PC-3 (cell line): ENCODE measurements around the gene C19orf81. TPM values are rescaled to one million over a fixed set of nuclear protein-coding genes. Genes with fewer than 3 reads are reported as not detected.

Source experiments
- ATAC-seq: fragments of 200-7000 bp; cut with Tn5 transposase; 2 replicates; pipeline ENCODE4 v1.9.1; 2020; ENCODE audit warnings: mild to moderate bottlenecking, moderate library complexity
- BruUV-seq: library from RNA; stranded (reverse); fragments of 400-500 nt; replicated peaks from 2 replicates; lab custom pipeline; 2021; lab: Mats Ljungman, UMichigan
- CTCF ChIA-PET: fragments of 300-600 bp; sonication (Branson Sonifier 250); formaldehyde crosslinking; loops from one replicate; lab custom pipeline; 2022; ENCODE audit warnings: antibody characterized with exemption; lab: Charles Lee
- POLR2A ChIA-PET: fragments of 300-600 bp; sonication (Branson Sonifier 250); formaldehyde crosslinking; loops from one replicate; lab custom pipeline; 2022; ENCODE audit warnings: antibody characterized with exemption; ENCODE audit not compliant: unreplicated experiment; lab: Charles Lee
- DNase-seq: peaks from one replicate; pipeline ENCODE4 v3.0.0-alpha.2; 2015
- H2AFZ ChIP-seq: fragments of 300-600 bp; sonication (generic); 2 replicates; pipeline ENCODE4 v1.6.0; 2016; ENCODE audit warnings: antibody characterized with exemption, low read length
- H3F3A ChIP-seq: fragments of 300-600 bp; sonication (generic); one replicate; pipeline ENCODE4 v1.6.0; 2017; ENCODE audit warnings: antibody characterized with exemption, low read length, control low read depth, mild to moderate bottlenecking; ENCODE audit not compliant: unreplicated experiment
- H3K27ac ChIP-seq: fragments of 300-600 bp; sonication (generic); 2 replicates; pipeline ENCODE4 v1.5.1; 2016; ENCODE audit warnings: mild to moderate bottlenecking, low read length
- H3K27me3 ChIP-seq: fragments of 300-600 bp; sonication (generic); 2 replicates; pipeline ENCODE4 v1.6.1; 2016; ENCODE audit warnings: low read length, mixed read lengths
- H3K36me3 ChIP-seq: fragments of 300-600 bp; sonication (generic); 2 replicates; pipeline ENCODE4 v1.6.1; 2016; ENCODE audit warnings: low read depth, mixed run types, low read length, mixed read lengths
- H3K4me1 ChIP-seq: fragments of 300-600 bp; sonication (generic); 2 replicates; pipeline ENCODE4 v1.5.1; 2016; ENCODE audit warnings: low read length; ENCODE audit not compliant: insufficient read depth
- H3K4me2 ChIP-seq: fragments of 300-600 bp; sonication (generic); 2 replicates; pipeline ENCODE4 v1.6.0; 2016; ENCODE audit warnings: low read length
- H3K4me3 ChIP-seq: fragments of 300-600 bp; sonication (generic); 2 replicates; pipeline ENCODE4 v1.5.1; 2016; ENCODE audit warnings: mild to moderate bottlenecking, low read length, mixed read lengths
- H3K79me2 ChIP-seq: fragments of 300-600 bp; sonication (generic); 2 replicates; pipeline ENCODE4 v1.6.1; 2017; ENCODE audit warnings: low read length, mixed read lengths
- H3K9ac ChIP-seq: fragments of 300-600 bp; sonication (generic); 2 replicates; pipeline ENCODE4 v1.6.0; 2016; ENCODE audit warnings: mild to moderate bottlenecking, low read length
- H3K9me2 ChIP-seq: fragments of 300-600 bp; sonication (generic); replicated peaks from 2 replicates; pipeline ENCODE4 v1.6.1; 2016; ENCODE audit warnings: mixed run types, low read length, mixed read lengths
- H3K9me3 ChIP-seq: fragments of 300-600 bp; sonication (generic); 2 replicates; pipeline ENCODE4 v1.6.1; 2016; ENCODE audit warnings: low read length, mixed read lengths
- H4K20me1 ChIP-seq: fragments of 300-600 bp; sonication (generic); 2 replicates; pipeline ENCODE4 v1.6.1; 2016; ENCODE audit warnings: low read length, mixed read lengths
- CTCF ChIP-seq: fragments of 300-600 bp; sonication (generic); conservative IDR thresholded peaks from 2 replicates; pipeline ENCODE4 v1.5.1; 2017; ENCODE audit warnings: antibody characterized with exemption, low read depth, mild to moderate bottlenecking, low read length
- EZH2 ChIP-seq: fragments of 300-600 bp; sonication (generic); IDR thresholded peaks from one replicate; pipeline ENCODE4 v1.6.1; 2017; ENCODE audit warnings: antibody characterized with exemption, mild to moderate bottlenecking, low read length; ENCODE audit not compliant: unreplicated experiment
- EZH2phosphoT487 ChIP-seq: fragments of 300-600 bp; sonication (generic); IDR thresholded peaks from 2 replicates; pipeline ENCODE4 v1.6.1; 2018; ENCODE audit warnings: mild to moderate bottlenecking, antibody characterized with exemption, low read length, borderline replicate concordance
- intact Hi-C: fragments of 100-400 bp; cut with micrococcal nuclease; formaldehyde crosslinking; loops from 2 replicates; pipeline ENCODE4 v1.9.0; 2023
- total RNA-seq: library from RNA; depleted of rRNA; stranded (reverse); fragments of >200 nt; gene quantifications from 2 replicates; pipeline ENCODE4 v1.2.3, GENCODE V29; 2014

Gene C19orf81
- total RNA-seq, 1 experiment from 2014 or later: 5.7 TPM

GRCh38 chr19:50670102-50670380 lies 20.8 kb downstream of the C19orf81 start:
- DNase-seq (no peak), ATAC-seq (no peak)
- Histone ChIP-seq H3K4me1 (no peaks in the 10 kb centered on the region), H3K36me3 (no peaks in the 10 kb centered on the region), H3K79me2 (no peaks in the 10 kb centered on the region), H3K9me2 (no peaks in the 10 kb centered on the region), H3F3A (no peaks in the 10 kb centered on the region), H3K4me2 (no peak overlapping the region), H3K27ac (no peak overlapping the region), H3K27me3 (peaks cover 59% of the 10 kb centered on the region), H3K4me3 (no peak overlapping the region), H4K20me1 (no peaks in the 10 kb centered on the region), H2AFZ (no peak overlapping the region), H3K9me3 (no peaks in the 10 kb centered on the region), H3K9ac (no peak overlapping the region)
- intact Hi-C loops: no loop called here
- ChIA-PET POLR2A (no interaction called here), CTCF (interaction anchor here (1.2 kb wide), 1 partner anchor 34 kb away, joined by 3 read pairs; no protein-coding TSS in a partner anchor)
- BruUV-seq: no TSS peak
- TF ChIP-seq EZH2 (no peak), EZH2phosphoT487 (no peak), CTCF (no peak)

GRCh38 chr19:50673118-50673517 lies 23.9 kb downstream of the C19orf81 start:
- Histone ChIP-seq H3K9me3 (no peaks in the 10 kb centered on the region), H3K9me2 (no peaks in the 10 kb centered on the region), H3K27me3 (peaks cover 44% of the 10 kb centered on the region), H3K27ac (no peak overlapping the region), H3K36me3 (no peaks in the 10 kb centered on the region), H3K9ac (no peak overlapping the region), H3F3A (no peaks in the 10 kb centered on the region), H4K20me1 (no peaks in the 10 kb centered on the region), H3K4me3 (no peak overlapping the region), H3K4me1 (no peaks in the 10 kb centered on the region), H3K79me2 (no peaks in the 10 kb centered on the region), H3K4me2 (no peak overlapping the region), H2AFZ (no peak overlapping the region)
- DNase-seq (no peak), ATAC-seq (no peak)
- intact Hi-C loops: no loop called here
- TF ChIP-seq EZH2 (no peak), CTCF (no peak), EZH2phosphoT487 (no peak)
- ChIA-PET POLR2A (no interaction called here), CTCF (no interaction called here)
- BruUV-seq: no TSS peak

GRCh38 chr19:50676625-50677197 lies 27.5 kb downstream of the C19orf81 start:
- Histone ChIP-seq H2AFZ (no peak overlapping the region), H3K36me3 (no peaks in the 10 kb centered on the region), H3K9ac (no peak overlapping the region), H3K4me1 (no peaks in the 10 kb centered on the region), H3F3A (no peaks in the 10 kb centered on the region), H3K4me2 (no peak overlapping the region), H3K79me2 (no peaks in the 10 kb centered on the region), H3K27ac (no peak overlapping the region), H4K20me1 (no peaks in the 10 kb centered on the region), H3K9me3 (no peaks in the 10 kb centered on the region), H3K4me3 (no peak overlapping the region), H3K27me3 (peaks cover 36% of the 10 kb centered on the region), H3K9me2 (no peaks in the 10 kb centered on the region)
- POLR2A ChIA-PET: no interaction called here
- CTCF ChIA-PET: no interaction called here
- DNase-seq (no peak), ATAC-seq (no peak)
- intact Hi-C loops: no loop called here
- TF ChIP-seq EZH2 (no peak), CTCF (no peak), EZH2phosphoT487 (no peak)
- no TSS peak for BruUV-seq
